Testis (tissue), 3 donors: Measurements from ENCODE around the gene ZNF618. TPM values are rescaled to one million over a fixed set of nuclear protein-coding genes. Genes with fewer than 3 reads are reported as not detected.
"Not testable (repeated sequence)": the region's sequence is repeated elsewhere in the genome, so short reads cannot be mapped to it uniquely, and the experiment has no call there.

ENCODE experiments used
- DNase-seq: peaks from one replicate; pipeline ENCODE4 v3.0.0-alpha.2; 2019
- H3K27ac ChIP-seq, 2 donors: fragments of 200-600 bp; sonication (generic); one replicate each; pipeline ENCODE4 v1.5.1; 2019
- H3K27me3 ChIP-seq: fragments of 200-600 bp; sonication (generic); one replicate; pipeline ENCODE4 v1.5.1; 2019
- H3K36me3 ChIP-seq: fragments of 200-600 bp; sonication (generic); one replicate; pipeline ENCODE4 v1.5.1; 2017; ENCODE audit warnings: low read depth; ENCODE audit errors: missing control alignments
- H3K4me1 ChIP-seq: fragments of 200-600 bp; sonication (generic); one replicate; pipeline ENCODE4 v1.5.1; 2019
- H3K4me3 ChIP-seq, 2 donors: fragments of 200-600 bp; sonication (generic); one replicate each; pipeline ENCODE4 v1.5.1; 2017 to 2019
- H3K9me3 ChIP-seq: fragments of 200-600 bp; sonication (generic); one replicate; pipeline ENCODE4 v1.5.1; 2017
- POLR2A ChIP-seq: fragments of 450-650 bp; IDR thresholded peaks from one replicate; pipeline ENCODE4 v1.6.1; 2017; ENCODE audit warnings: antibody characterized with exemption, mild to moderate bottlenecking, moderate library complexity
- WGBS, 2 donors: methylation state at CpG; one replicate each; pipeline ENCODE4 v1.1.5; 2018; 5-methylcytosine and 5-hydroxymethylcytosine counted together
- intact Hi-C: fragments of 100-400 bp; cut with DNase I; formaldehyde crosslinking; loops from one replicate; pipeline ENCODE4 v1.15.1; 2023; ENCODE audit warnings: low total_unique reads
- polyA plus RNA-seq: library from polyadenylated mRNA; stranded (reverse); fragments of 350-450 nt; fragmentation: Illumina TruSeq; extraction: RNeasy Lipid Tissue Mini Kit (QIAGEN cat#74804); gene quantifications from one replicate; pipeline ENCODE4 v1.2.3, GENCODE V29; 2014; ENCODE audit warnings: low read depth, low replicate concordance; ENCODE audit not compliant: insufficient read depth
- total RNA-seq, 2 donors: library from RNA; depleted of rRNA; stranded (reverse); fragments of >200 nt; gene quantifications; one replicate each; pipeline ENCODE4 v1.2.3, GENCODE V29; 2016
- TF ChIP-seq, protein P1 (sequence below), 3 experiments: fragments of 450-650 bp in 2 of 3; fragments of 200-600 bp in 1 of 3; sonication (generic) in 1 of 3; IDR thresholded peaks; one replicate each; pipeline ENCODE4 v1.5.1; 2016 to 2019; ENCODE audit warnings: antibody characterized with exemption in 3 of 3, mild to moderate bottlenecking in 2 of 3, moderate library complexity in 1 of 3

ZNF618 gene
- total and polyA plus RNA-seq, 3 donors from 2014 or later = 6.8 to 15.2 (median 14.6) TPM

DNA sequence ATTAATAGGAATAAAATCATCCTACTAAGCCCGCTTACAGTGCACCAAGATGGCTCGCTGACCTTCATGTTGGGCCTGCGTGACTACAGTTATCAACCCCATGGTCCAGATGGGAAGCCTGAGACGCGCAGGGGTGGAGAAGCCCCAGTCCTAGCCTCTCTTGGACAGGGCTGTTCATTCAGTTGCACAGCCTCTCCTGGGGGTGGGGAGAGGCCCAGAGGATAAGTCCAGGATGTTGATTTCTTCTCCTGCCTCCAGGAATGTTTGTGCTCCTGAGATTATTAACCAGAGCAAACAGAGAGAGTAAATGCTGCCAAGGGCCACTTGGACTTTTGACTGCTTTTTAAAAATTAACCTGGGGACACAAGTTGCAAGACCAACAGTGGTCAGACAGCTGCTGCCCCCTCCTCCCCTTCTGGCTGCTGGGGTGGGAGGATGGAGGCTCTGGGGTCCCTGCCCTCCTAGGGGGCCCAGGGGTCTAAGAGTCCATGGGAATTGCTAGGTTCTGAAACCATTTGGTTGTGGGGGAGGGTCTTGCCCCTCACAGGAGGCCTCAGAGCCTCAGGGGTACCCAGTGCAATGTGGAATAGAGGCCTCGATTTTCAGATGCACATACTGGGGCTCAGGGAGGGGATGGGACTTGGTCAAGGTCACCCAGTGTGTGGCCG lies 204.8 kb downstream of the ZNF618 start:
- no peak for TF ChIP-seq POLR2A
- TF ChIP-seq, protein P1, sequence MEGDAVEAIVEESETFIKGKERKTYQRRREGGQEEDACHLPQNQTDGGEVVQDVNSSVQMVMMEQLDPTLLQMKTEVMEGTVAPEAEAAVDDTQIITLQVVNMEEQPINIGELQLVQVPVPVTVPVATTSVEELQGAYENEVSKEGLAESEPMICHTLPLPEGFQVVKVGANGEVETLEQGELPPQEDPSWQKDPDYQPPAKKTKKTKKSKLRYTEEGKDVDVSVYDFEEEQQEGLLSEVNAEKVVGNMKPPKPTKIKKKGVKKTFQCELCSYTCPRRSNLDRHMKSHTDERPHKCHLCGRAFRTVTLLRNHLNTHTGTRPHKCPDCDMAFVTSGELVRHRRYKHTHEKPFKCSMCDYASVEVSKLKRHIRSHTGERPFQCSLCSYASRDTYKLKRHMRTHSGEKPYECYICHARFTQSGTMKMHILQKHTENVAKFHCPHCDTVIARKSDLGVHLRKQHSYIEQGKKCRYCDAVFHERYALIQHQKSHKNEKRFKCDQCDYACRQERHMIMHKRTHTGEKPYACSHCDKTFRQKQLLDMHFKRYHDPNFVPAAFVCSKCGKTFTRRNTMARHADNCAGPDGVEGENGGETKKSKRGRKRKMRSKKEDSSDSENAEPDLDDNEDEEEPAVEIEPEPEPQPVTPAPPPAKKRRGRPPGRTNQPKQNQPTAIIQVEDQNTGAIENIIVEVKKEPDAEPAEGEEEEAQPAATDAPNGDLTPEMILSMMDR (IDR thresholded peaks at IDR 0.05) = no peak
- no peaks in the 10 kb centered on the region for H3K9me3 ChIP-seq
- no peak for DNase-seq
- no peaks in the 10 kb centered on the region for H3K36me3 ChIP-seq
- H3K4me1 ChIP-seq = no peaks in the 10 kb centered on the region
- 78 to 92% methylated on average over 7 of the region's 7 CpGs for WGBS, 2 donors
- no peaks in the 10 kb centered on the region for H3K27me3 ChIP-seq
- intact Hi-C loops = loop anchor here (10.0 kb wide), 1 partner anchor 204 kb away; no protein-coding TSS in a partner anchor
- no peak overlapping the region for H3K27ac ChIP-seq
- no peak overlapping the region for H3K4me3 ChIP-seq

DNA sequence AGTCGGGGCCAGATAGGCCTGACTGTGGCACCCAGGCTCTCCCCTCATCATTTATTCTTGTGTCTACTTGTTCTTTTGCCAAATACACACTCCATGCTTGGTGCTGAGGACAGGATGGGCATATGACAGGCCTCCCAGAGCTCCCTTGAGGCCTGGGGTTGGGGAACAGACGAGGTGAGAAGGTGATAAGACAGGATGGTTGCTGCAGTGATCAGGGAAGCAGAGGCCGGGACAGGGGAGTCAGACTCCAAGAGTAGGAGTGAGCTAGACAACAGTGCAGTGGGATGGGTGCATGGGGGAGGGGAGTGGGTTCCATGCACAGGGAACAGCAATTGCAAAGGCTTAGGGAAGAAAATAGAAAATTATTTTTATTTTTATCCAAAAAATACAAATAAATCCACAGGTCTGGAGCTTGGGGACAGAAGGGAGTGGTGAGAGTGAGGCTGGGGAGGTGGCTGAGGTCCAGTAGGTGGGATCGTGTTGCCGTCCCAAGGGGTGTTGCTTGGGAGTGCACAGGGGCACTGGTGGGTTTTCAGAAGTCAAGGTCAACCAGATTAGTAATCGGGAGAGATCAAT lies 205.4 kb downstream of the ZNF618 start:
- H3K9me3 ChIP-seq = no peaks in the 10 kb centered on the region
- DNase-seq = no peak
- intact Hi-C loops = loop anchor here (10.0 kb wide), 1 partner anchor 203 kb away; no protein-coding TSS in a partner anchor
- H3K36me3 ChIP-seq = no peaks in the 10 kb centered on the region
- WGBS, 2 donors = 73 to 75% methylated on average over 6 of the region's 6 CpGs
- H3K4me1 ChIP-seq = no peaks in the 10 kb centered on the region
- no peak overlapping the region for H3K4me3 ChIP-seq
- no peak overlapping the region for H3K27ac ChIP-seq
- no peaks in the 10 kb centered on the region for H3K27me3 ChIP-seq
- no peak for TF ChIP-seq POLR2A
- TF ChIP-seq, protein P1 (IDR thresholded peaks at IDR 0.05) = no peak

DNA sequence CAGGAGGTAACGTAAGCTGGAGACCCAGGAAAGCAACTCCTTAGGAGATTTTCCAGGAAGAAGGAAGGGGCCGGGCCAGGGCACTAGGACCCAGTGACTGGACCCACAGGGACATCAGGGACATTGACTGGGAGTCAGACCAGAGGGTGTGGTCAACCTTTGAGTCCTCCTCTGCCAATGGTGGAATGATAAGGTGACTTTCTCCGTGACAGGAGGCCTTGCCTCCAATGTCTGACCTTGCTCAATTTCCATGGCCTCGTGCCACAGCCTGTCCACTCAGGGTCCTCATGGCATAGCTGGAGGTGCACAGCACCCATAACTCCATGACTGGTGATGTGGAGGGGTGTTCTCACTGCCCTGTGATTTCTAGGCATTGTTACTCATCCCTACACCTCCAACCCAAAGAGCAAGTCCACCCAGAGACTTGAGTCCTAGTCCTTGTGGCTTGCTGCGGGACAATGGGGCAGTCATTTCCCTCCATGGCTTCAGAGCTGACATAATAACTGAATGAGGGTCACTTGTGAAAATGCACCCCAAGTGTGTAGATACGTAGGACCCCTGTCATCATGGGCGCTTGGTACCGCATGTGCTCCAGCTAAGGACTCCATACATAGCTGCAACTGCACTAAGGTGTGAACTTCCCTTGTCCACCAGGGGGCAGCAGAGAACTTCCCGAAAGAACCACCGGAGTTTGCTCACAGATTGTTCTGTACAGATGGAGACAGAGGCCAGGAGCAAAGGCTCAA lies 206.1 kb downstream of the ZNF618 start:
- intact Hi-C loops = loop anchor here (10.0 kb wide), 1 partner anchor 203 kb away; no protein-coding TSS in a partner anchor

DNA sequence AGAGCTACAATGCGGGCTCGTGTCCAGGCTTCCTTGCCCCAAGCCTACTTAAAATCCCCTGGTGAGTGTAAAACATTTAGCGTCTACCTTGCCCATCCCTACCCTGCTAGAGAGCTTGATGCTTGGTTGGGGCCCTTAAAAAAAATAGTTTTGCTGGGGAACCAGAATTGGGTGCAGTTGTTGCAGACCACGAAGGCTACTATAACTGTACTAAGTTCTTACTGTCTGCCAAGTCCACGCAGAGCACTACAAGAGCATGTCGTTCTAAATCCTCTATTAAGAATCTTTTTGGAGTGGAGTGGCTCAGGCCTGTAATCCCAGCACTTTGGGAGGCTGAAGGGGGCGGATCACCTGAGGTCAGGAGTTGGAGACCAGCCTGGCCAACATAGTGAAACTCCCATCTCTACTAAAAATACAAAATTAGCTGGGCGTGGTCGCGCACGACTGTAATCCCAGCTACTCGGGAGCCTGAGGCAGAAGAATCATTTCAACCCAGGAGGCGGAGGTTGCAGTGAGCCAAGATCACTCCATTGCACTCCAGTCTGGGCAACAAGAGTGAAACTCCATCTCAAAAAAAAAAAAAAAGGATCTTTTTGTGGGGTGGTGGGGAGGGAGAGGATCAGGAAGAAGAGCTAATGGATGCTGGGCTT lies 206.8 kb downstream of the ZNF618 start:
- H3K27ac ChIP-seq, H3K9me3 ChIP-seq, H3K4me1 ChIP-seq, H3K36me3 ChIP-seq, H3K27me3 ChIP-seq, H3K4me3 ChIP-seq: not testable (repeated sequence)
- peak; percentile 31 for DNase-seq
- intact Hi-C loops = loop anchor here (10.0 kb wide), 1 partner anchor 202 kb away; no protein-coding TSS in a partner anchor
- WGBS, 2 donors = 47 to 56% methylated on average over 13 of the region's 13 CpGs

More for the DNA sequence above, 206.1 kb downstream of the ZNF618 start:
- Histone ChIP-seq H3K4me3 (no peak overlapping the region), H3K36me3 (no peaks in the 10 kb centered on the region), H3K27ac (no peak overlapping the region), H3K9me3 (no peaks in the 10 kb centered on the region), H3K27me3 (no peaks in the 10 kb centered on the region), H3K4me1 (no peaks in the 10 kb centered on the region)
- peak; percentile 97 for DNase-seq
- no peak for TF ChIP-seq POLR2A
- TF ChIP-seq, protein P1 (IDR thresholded peaks at IDR 0.05) = peak; percentile 92 to 97 (median 94)
- WGBS, 2 donors = 51% methylated on average over 7 to 10 of the region's 10 CpGs

DNA sequence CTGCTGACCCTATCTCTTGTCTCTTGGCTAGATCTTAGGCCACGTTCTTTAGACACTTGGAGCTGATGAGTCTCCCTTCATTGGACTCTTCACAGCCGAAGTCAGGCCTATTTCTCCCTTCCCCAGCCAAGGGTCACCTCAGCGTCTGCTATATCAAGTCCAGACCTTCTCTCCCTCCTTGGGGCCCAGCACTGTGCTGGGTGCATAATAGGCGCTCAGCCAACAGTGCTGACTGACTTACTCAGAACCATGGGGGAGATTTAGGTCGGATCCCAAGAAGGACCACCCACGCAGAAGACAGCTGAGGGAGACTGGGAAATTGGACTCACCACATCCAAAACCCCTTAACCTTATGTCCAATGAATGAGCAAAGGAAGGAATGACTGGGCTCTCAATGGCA lies 207.6 kb downstream of the ZNF618 start:
- WGBS, 2 donors = 86 to 88% methylated on average over 6 of the region's 6 CpGs
- TF ChIP-seq, protein P1 (IDR thresholded peaks at IDR 0.05) = no peak
- TF ChIP-seq POLR2A = no peak
- H3K27ac ChIP-seq = no peak overlapping the region
- H3K4me1 ChIP-seq = no peaks in the 10 kb centered on the region
- DNase-seq = no peak
- no peaks in the 10 kb centered on the region for H3K9me3 ChIP-seq
- H3K36me3 ChIP-seq = no peaks in the 10 kb centered on the region
- no peak overlapping the region for H3K4me3 ChIP-seq
- no peaks in the 10 kb centered on the region for H3K27me3 ChIP-seq
- intact Hi-C loops = loop anchor here (10.0 kb wide), 1 partner anchor 201 kb away; no protein-coding TSS in a partner anchor
